PC-3 (cell line): ENCODE results near the gene NRXN2. TPM values are rescaled to one million over a fixed set of nuclear protein-coding genes. Genes with fewer than 3 reads are reported as not detected.

ENCODE experiments used
- ATAC-seq: fragments of 200-7000 bp; cut with Tn5 transposase; 2 replicates; pipeline ENCODE4 v1.9.1; 2020; ENCODE audit warnings: mild to moderate bottlenecking, moderate library complexity
- BruUV-seq: library from RNA; stranded (reverse); fragments of 400-500 nt; replicated peaks from 2 replicates; lab custom pipeline; 2021; lab: Mats Ljungman, UMichigan
- CTCF ChIA-PET: fragments of 300-600 bp; sonication (Branson Sonifier 250); formaldehyde crosslinking; loops from one replicate; lab custom pipeline; 2022; ENCODE audit warnings: antibody characterized with exemption; lab: Charles Lee
- POLR2A ChIA-PET: fragments of 300-600 bp; sonication (Branson Sonifier 250); formaldehyde crosslinking; loops from one replicate; lab custom pipeline; 2022; ENCODE audit warnings: antibody characterized with exemption; ENCODE audit not compliant: unreplicated experiment; lab: Charles Lee
- DNase-seq: peaks from one replicate; pipeline ENCODE4 v3.0.0-alpha.2; 2015
- H2AFZ ChIP-seq: fragments of 300-600 bp; sonication (generic); 2 replicates; pipeline ENCODE4 v1.6.0; 2016; ENCODE audit warnings: antibody characterized with exemption, low read length
- H3F3A ChIP-seq: fragments of 300-600 bp; sonication (generic); one replicate; pipeline ENCODE4 v1.6.0; 2017; ENCODE audit warnings: antibody characterized with exemption, low read length, control low read depth, mild to moderate bottlenecking; ENCODE audit not compliant: unreplicated experiment
- H3K27ac ChIP-seq: fragments of 300-600 bp; sonication (generic); 2 replicates; pipeline ENCODE4 v1.5.1; 2016; ENCODE audit warnings: mild to moderate bottlenecking, low read length
- H3K27me3 ChIP-seq: fragments of 300-600 bp; sonication (generic); 2 replicates; pipeline ENCODE4 v1.6.1; 2016; ENCODE audit warnings: low read length, mixed read lengths
- H3K36me3 ChIP-seq: fragments of 300-600 bp; sonication (generic); 2 replicates; pipeline ENCODE4 v1.6.1; 2016; ENCODE audit warnings: low read depth, mixed run types, low read length, mixed read lengths
- H3K4me1 ChIP-seq: fragments of 300-600 bp; sonication (generic); 2 replicates; pipeline ENCODE4 v1.5.1; 2016; ENCODE audit warnings: low read length; ENCODE audit not compliant: insufficient read depth
- H3K4me2 ChIP-seq: fragments of 300-600 bp; sonication (generic); 2 replicates; pipeline ENCODE4 v1.6.0; 2016; ENCODE audit warnings: low read length
- H3K4me3 ChIP-seq: fragments of 300-600 bp; sonication (generic); 2 replicates; pipeline ENCODE4 v1.5.1; 2016; ENCODE audit warnings: mild to moderate bottlenecking, low read length, mixed read lengths
- H3K79me2 ChIP-seq: fragments of 300-600 bp; sonication (generic); 2 replicates; pipeline ENCODE4 v1.6.1; 2017; ENCODE audit warnings: low read length, mixed read lengths
- H3K9ac ChIP-seq: fragments of 300-600 bp; sonication (generic); 2 replicates; pipeline ENCODE4 v1.6.0; 2016; ENCODE audit warnings: mild to moderate bottlenecking, low read length
- H3K9me2 ChIP-seq: fragments of 300-600 bp; sonication (generic); replicated peaks from 2 replicates; pipeline ENCODE4 v1.6.1; 2016; ENCODE audit warnings: mixed run types, low read length, mixed read lengths
- H3K9me3 ChIP-seq: fragments of 300-600 bp; sonication (generic); 2 replicates; pipeline ENCODE4 v1.6.1; 2016; ENCODE audit warnings: low read length, mixed read lengths
- H4K20me1 ChIP-seq: fragments of 300-600 bp; sonication (generic); 2 replicates; pipeline ENCODE4 v1.6.1; 2016; ENCODE audit warnings: low read length, mixed read lengths
- EZH2 ChIP-seq: fragments of 300-600 bp; sonication (generic); IDR thresholded peaks from one replicate; pipeline ENCODE4 v1.6.1; 2017; ENCODE audit warnings: antibody characterized with exemption, mild to moderate bottlenecking, low read length; ENCODE audit not compliant: unreplicated experiment
- EZH2phosphoT487 ChIP-seq: fragments of 300-600 bp; sonication (generic); IDR thresholded peaks from 2 replicates; pipeline ENCODE4 v1.6.1; 2018; ENCODE audit warnings: mild to moderate bottlenecking, antibody characterized with exemption, low read length, borderline replicate concordance
- intact Hi-C: fragments of 100-400 bp; cut with micrococcal nuclease; formaldehyde crosslinking; loops from 2 replicates; pipeline ENCODE4 v1.9.0; 2023
- total RNA-seq: library from RNA; depleted of rRNA; stranded (reverse); fragments of >200 nt; gene quantifications from 2 replicates; pipeline ENCODE4 v1.2.3, GENCODE V29; 2014; rRNA removed
- TF ChIP-seq, protein P1 (sequence below): fragments of 300-600 bp; sonication (generic); conservative IDR thresholded peaks from 2 replicates; pipeline ENCODE4 v1.5.1; 2017; ENCODE audit warnings: antibody characterized with exemption, low read depth, mild to moderate bottlenecking, low read length

The NRXN2 gene
- total RNA-seq, 1 experiment from 2014 or later = not detected

- intact Hi-C loops = no loop called here
- no TSS peak for BruUV-seq
- Histone ChIP-seq H3K4me2 (no peak overlapping the region), H3K79me2 (no peaks in the 10 kb centered on the region), H3K27ac (no peak overlapping the region), H3K27me3 (no peaks in the 10 kb centered on the region), H3K9me2 (no peaks in the 10 kb centered on the region), H3K4me1 (peaks cover 5% of the 10 kb centered on the region; the same call in 1 of the 2 replicates), H2AFZ (no peak overlapping the region), H4K20me1 (no peaks in the 10 kb centered on the region), H3K9ac (no peak overlapping the region), H3K36me3 (no peaks in the 10 kb centered on the region), H3K4me3 (no peak overlapping the region), H3F3A (no peaks in the 10 kb centered on the region), H3K9me3 (no peaks in the 10 kb centered on the region)
- ATAC-seq (no peak), DNase-seq (no peak)
- ChIA-PET CTCF (no interaction called here), POLR2A (no interaction called here)
- TF ChIP-seq EZH2phosphoT487 (no peak), EZH2 (no peak)
- TF ChIP-seq, protein P1, sequence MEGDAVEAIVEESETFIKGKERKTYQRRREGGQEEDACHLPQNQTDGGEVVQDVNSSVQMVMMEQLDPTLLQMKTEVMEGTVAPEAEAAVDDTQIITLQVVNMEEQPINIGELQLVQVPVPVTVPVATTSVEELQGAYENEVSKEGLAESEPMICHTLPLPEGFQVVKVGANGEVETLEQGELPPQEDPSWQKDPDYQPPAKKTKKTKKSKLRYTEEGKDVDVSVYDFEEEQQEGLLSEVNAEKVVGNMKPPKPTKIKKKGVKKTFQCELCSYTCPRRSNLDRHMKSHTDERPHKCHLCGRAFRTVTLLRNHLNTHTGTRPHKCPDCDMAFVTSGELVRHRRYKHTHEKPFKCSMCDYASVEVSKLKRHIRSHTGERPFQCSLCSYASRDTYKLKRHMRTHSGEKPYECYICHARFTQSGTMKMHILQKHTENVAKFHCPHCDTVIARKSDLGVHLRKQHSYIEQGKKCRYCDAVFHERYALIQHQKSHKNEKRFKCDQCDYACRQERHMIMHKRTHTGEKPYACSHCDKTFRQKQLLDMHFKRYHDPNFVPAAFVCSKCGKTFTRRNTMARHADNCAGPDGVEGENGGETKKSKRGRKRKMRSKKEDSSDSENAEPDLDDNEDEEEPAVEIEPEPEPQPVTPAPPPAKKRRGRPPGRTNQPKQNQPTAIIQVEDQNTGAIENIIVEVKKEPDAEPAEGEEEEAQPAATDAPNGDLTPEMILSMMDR = no peak
Measured at GRCh38 chr11:64558065-64558745, 164.8 kb downstream of the NRXN2 start.

DNA sequence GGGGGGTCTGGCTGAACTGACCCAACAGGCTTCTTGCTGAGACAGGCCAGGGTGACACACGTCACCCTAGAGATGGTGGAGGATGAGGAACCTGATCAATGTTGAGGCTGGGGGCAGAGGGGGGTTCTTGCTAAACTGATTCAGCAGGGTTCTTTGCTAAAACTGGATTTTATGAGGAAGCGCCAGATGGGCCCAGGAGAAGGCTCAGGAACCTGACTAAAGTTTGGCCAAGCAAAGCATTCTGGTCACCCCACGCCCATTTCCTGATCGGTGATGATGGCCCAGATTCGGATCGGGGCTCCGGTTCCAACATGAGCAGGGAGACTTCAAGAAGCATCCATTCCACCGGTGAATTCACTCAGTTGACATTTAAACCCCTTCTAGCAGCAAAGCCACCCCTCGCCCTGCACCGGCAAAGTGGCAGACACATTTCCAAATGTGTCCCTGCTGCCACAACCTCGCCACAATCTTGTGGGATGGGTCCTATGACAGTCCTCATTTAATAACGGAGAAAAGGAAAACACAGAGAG is 166.2 kb downstream of the NRXN2 start:
- Histone ChIP-seq H3K4me2 (no peak overlapping the region), H3K36me3 (no peaks in the 10 kb centered on the region), H3K4me1 (peaks cover 5% of the 10 kb centered on the region; the same call in 1 of the 2 replicates), H3K27me3 (peaks cover 3% of the 10 kb centered on the region; the same call in 1 of the 2 replicates), H4K20me1 (no peaks in the 10 kb centered on the region), H3F3A (no peaks in the 10 kb centered on the region), H3K9me3 (no peaks in the 10 kb centered on the region), H3K27ac (no peak overlapping the region), H3K9me2 (no peaks in the 10 kb centered on the region), H3K4me3 (no peak overlapping the region), H3K79me2 (no peaks in the 10 kb centered on the region), H3K9ac (no peak overlapping the region), H2AFZ (no peak overlapping the region)
- TF ChIP-seq EZH2 = no peak
- TF ChIP-seq EZH2phosphoT487 = no peak
- TF ChIP-seq, protein P1 = no peak
- no TSS peak for BruUV-seq
- POLR2A ChIA-PET = interaction anchor here (0.6 kb wide), 1 partner anchor 940 kb away, joined by 13 read pairs; no protein-coding TSS in a partner anchor
- DNase-seq (no peak), ATAC-seq (no peak)
- CTCF ChIA-PET = no interaction called here
- intact Hi-C loops = no loop called here

Other genes starting within 250 kb of the NRXN2 start
- gene SLC22A11, start 167.3 kb downstream of the NRXN2 start, total RNA-seq = not detected in 2 replicates
- gene SLC22A12, start 132.0 kb downstream of the NRXN2 start, total RNA-seq = not detected in 2 replicates
- gene RASGRP2, start 20.9 kb upstream of the NRXN2 start, total RNA-seq = not detected in 2 replicates
- gene PYGM, start 36.8 kb upstream of the NRXN2 start, total RNA-seq = 0.95 and 1.3 TPM in 2 replicates
- 209 and 217 TPM in 2 replicates for gene SF1, start 55.3 kb upstream of the NRXN2 start, total RNA-seq
- 55.6 and 57.0 TPM in 2 replicates for gene MAP4K2, start 80.0 kb upstream of the NRXN2 start, total RNA-seq
- 46.1 and 54.1 TPM in 2 replicates for gene MEN1, start 87.4 kb upstream of the NRXN2 start, total RNA-seq
- gene CDC42BPG, start 121.5 kb upstream of the NRXN2 start, total RNA-seq = 14.5 and 30.5 TPM in 2 replicates
- 340 and 370 TPM in 2 replicates for gene EHD1, start 155.4 kb upstream of the NRXN2 start, total RNA-seq
- gene ATG2A, start 194.0 kb upstream of the NRXN2 start, total RNA-seq = 45.6 and 51.4 TPM in 2 replicates
- gene PPP2R5B, start 201.5 kb upstream of the NRXN2 start, total RNA-seq = 24.9 and 31.3 TPM in 2 replicates
- not detected in 2 replicates for gene GPHA2, start 212.7 kb upstream of the NRXN2 start, total RNA-seq
- gene MAJIN, start 248.9 kb upstream of the NRXN2 start, total RNA-seq = not detected in 2 replicates